ENCODE measurements around the gene PTHLH. TPM values are rescaled to one million over a fixed set of nuclear protein-coding genes. Genes with fewer than 3 reads are reported as not detected.

The PTHLH gene
- total RNA-seq, 2 donors from 2014 or later, result 0.58 TPM; not detected in 1

GRCh38 chr12:27931390-27931789 lies 41.1 kb downstream of the PTHLH start:
- Histone ChIP-seq H3K36me3 (no peaks in the 10 kb centered on the region), H3K4me3 (no peak overlapping the region), H3K9ac (ENCODE audit: low read depth in 2 of 2, low read length in 2 of 2) (no peak overlapping the region), H3K27me3 (no peaks in the 10 kb centered on the region), H3K9me3 (no peaks in the 10 kb centered on the region), H3K4me1 (no peaks in the 10 kb centered on the region), H3K27ac (no peak overlapping the region)
- no peak for DNase-seq
- no peak for TF ChIP-seq CTCF (IDR thresholded peaks at IDR 0.05)
- intact Hi-C loops (cut with DNase I), result no loop called here

DNA sequence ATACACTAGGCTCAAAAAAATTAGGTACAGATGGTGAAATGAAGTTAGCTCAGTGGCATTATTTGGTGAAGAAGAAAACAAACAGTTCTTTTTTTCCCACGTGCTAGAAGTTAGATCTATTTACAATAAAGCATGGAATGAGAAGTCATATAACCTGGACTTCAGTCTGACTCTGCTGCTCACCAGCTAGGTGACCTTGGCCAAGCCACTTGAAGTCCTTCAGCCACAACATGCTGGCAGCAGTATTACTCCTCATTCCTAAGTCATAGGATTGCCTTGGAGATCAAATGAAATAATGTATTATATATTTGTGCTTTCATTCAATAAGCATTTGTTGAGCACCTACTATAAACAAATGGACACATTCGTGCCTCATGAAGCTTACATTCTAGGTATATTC lies 45.2 kb downstream of the PTHLH start:
- H3K9ac ChIP-seq (ENCODE audit: low read depth in 2 of 2, low read length in 2 of 2), result no peak overlapping the region
- intact Hi-C loops (cut with DNase I), result no loop called here
- no peak overlapping the region for H3K27ac ChIP-seq
- H3K9me3 ChIP-seq, result no peaks in the 10 kb centered on the region
- H3K4me3 ChIP-seq, result no peak overlapping the region
- TF ChIP-seq CTCF (IDR thresholded peaks at IDR 0.05), result no peak
- no peaks in the 10 kb centered on the region for H3K36me3 ChIP-seq
- H3K4me1 ChIP-seq, result no peaks in the 10 kb centered on the region
- H3K27me3 ChIP-seq, result no peaks in the 10 kb centered on the region
- no peak for DNase-seq

GRCh38 chr12:27924350-27925135 lies 48.0 kb downstream of the PTHLH start:
- Histone ChIP-seq H3K9ac (ENCODE audit: low read depth in 2 of 2, low read length in 2 of 2) (no peak overlapping the region), H3K9me3 (no peaks in the 10 kb centered on the region), H3K27me3 (no peaks in the 10 kb centered on the region), H3K4me3 (no peak overlapping the region), H3K27ac (no peak overlapping the region), H3K36me3 (no peaks in the 10 kb centered on the region), H3K4me1 (no peaks in the 10 kb centered on the region)
- intact Hi-C loops (cut with DNase I), result no loop called here
- no peak for DNase-seq
- no peak for TF ChIP-seq CTCF (IDR thresholded peaks at IDR 0.05)

DNA sequence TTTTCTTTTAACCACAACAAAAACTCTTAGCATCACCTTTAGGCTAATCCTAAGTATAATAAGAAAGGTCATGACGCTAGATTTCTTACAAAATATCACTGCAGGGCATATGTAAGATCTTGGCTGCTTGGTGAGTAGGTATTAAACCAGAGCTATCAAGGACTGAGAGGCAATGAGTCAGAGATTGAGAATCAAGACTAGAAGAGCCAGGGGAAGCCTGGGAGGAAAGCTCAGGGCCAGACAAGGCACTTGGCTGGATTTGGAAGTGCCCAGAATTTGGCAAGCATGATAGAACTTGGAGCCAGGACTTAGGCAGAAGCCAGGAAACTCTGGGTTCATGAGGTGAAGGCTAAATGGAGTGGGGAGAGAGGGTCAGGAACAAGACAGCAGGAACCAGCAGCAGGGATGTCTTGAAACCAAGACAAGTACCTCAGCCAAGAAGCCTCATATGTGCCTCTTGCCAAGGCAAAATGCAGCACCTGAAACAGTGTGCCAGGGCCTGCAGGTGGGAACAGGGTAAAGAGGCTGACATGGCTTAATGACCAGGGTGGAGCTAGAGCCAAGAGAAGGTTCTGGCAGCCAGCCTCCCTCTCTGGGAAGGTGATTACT lies 49.9 kb downstream of the PTHLH start:
- DNase-seq, result no peak
- intact Hi-C loops (cut with DNase I), result no loop called here
- TF ChIP-seq CTCF (IDR thresholded peaks at IDR 0.05), result no peak
- H3K4me1 ChIP-seq, result no peaks in the 10 kb centered on the region
- H3K27ac ChIP-seq, result no peak overlapping the region
- H3K36me3 ChIP-seq, result no peaks in the 10 kb centered on the region
- no peaks in the 10 kb centered on the region for H3K27me3 ChIP-seq
- no peak overlapping the region for H3K9ac ChIP-seq (ENCODE audit: low read depth in 2 of 2, low read length in 2 of 2)
- H3K9me3 ChIP-seq, result no peaks in the 10 kb centered on the region
- no peak overlapping the region for H3K4me3 ChIP-seq

- no peak for DNase-seq
- Histone ChIP-seq H3K36me3 (no peaks in the 10 kb centered on the region), H3K4me3 (no peak overlapping the region), H3K27ac (no peak overlapping the region), H3K9ac (ENCODE audit: low read depth in 2 of 2, low read length in 2 of 2) (no peak overlapping the region), H3K9me3 (no peaks in the 10 kb centered on the region), H3K4me1 (no peaks in the 10 kb centered on the region), H3K27me3 (no peaks in the 10 kb centered on the region)
- no peak for TF ChIP-seq CTCF (IDR thresholded peaks at IDR 0.05)
- intact Hi-C loops (cut with DNase I), result no loop called here
Measured at GRCh38 chr12:27919671-27920235, 52.8 kb downstream of the PTHLH start.

Measured in colonic mucosa (tissue), 4 donors.